Measurements from ENCODE around the gene ADAMTS3. TPM values are rescaled to one million over a fixed set of nuclear protein-coding genes. Genes with fewer than 3 reads are reported as not detected.

ADAMTS3 gene
- total RNA-seq, 1 experiment from 2014 or later, result 7.0 TPM

DNA sequence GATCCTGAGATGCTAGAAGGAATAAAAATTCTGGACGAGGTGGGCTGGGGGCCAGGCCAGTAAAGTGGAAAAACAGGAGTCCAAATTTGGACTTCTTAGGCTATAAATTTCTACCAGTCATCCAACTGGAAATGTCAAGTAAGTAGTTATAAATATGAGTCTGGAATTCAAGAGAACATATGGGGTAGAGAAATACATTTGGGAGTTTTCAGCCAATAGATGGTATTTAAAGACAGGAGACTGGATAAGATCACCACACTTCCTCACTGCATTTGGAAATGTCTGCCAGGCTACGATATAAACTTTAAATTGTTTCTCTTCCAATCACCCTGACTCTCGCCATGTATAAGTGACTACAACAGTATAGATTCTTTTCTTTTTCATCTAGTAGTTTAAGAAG is 294.8 kb downstream of the ADAMTS3 start:
- in situ Hi-C loops (cut with HindIII; ENCODE audit: low sequenced_read_pairs), result no loop called here
- no peak for DNase-seq (ENCODE audit: low spot score)

DNA sequence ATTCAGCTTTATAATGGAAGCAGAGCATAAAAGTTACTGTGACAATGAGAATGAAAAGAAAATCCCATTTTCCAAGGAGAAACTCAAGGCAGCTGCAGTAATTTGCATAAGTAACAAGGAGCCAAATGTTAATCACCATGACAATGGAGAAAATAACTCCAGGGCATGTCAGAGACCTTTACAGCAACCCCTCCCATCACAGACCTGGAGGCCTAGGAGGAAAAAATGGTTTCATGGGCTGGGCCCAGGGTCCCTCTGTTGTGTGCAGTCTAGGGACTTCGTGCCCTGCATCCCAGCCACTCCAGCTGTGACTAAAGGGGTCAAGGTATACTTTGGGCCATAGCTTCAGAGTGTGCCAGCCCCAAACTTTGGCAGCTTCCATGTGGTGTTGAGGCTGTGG is 313.8 kb downstream of the ADAMTS3 start:
- DNase-seq (ENCODE audit: low spot score), result no peak
- in situ Hi-C loops (cut with HindIII; ENCODE audit: low sequenced_read_pairs), result no loop called here

DNA sequence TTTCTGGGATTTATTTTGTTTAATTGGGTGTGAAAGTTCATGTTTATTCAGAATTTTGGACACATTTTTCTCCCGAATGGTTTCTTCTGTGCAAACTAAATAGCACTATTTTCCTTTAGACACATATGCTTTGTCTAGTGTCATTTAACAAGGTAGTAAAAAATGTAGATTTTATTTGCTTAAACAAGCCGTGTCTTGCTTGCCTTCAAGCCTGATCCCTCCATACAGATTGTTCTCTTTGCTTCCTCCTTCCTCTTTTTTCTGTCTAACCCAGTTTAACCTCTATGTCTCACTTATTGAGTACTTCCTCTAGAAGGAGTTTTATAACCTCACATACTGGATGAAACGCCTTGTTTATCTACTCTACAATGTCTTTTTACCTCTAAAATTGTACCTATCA is 325.4 kb downstream of the ADAMTS3 start:
- no peak for DNase-seq (ENCODE audit: low spot score)
- in situ Hi-C loops (cut with HindIII; ENCODE audit: low sequenced_read_pairs), result no loop called here

DNA sequence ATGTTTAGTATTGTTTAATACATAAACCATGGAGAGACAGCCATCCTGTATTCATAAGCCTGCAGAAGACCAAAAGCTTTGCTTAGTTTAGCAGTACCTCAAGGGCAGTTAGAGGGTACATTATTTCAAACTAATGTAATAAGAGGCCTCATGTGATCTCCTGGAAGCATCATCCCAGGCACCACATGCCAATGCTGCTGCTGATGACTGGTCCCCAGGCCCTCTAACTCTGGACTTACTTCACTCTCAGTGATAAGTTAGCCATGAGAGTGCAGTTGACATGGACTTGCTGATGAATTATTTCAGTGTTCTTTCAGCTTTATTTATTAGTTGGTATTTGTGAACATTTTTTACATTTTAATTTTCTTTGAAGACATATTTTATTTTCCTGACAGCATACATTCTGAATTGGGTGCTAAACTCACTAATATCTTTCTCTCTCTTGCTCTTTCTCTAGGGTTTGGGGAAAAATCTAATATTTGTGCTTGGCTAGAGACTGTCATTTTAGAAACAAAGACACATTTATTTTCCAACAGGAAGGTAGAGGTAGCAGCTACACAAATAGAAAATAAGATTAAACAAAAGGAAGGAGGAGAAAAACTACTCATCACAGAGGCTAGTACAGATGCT is 329.4 kb downstream of the ADAMTS3 start:
- in situ Hi-C loops (cut with HindIII; ENCODE audit: low sequenced_read_pairs), result no loop called here
- DNase-seq (ENCODE audit: low spot score), result no peak
